HCT116 (cell line): ENCODE data around the gene FGF14. TPM values are rescaled to one million over a fixed set of nuclear protein-coding genes. Genes with fewer than 3 reads are reported as not detected.

Experiments used
- ATAC-seq: fragments of 200-7000 bp; cut with Tn5 transposase; 2 replicates; pipeline ENCODE4 v1.9.1; 2020; ENCODE audit warnings: mild to moderate bottlenecking, moderate library complexity
- BruUV-seq: library from RNA; stranded (reverse); fragments of 400-500 nt; replicated peaks from 2 replicates; lab custom pipeline; 2021; lab: Mats Ljungman, UMichigan
- CTCF ChIA-PET: fragments of 300-600 bp; sonication (Branson Sonifier 250); formaldehyde crosslinking; loops from one replicate; lab custom pipeline; 2021; ENCODE audit warnings: antibody characterized with exemption; lab: Charles Lee
- POLR2A ChIA-PET: fragments of 300-600, 350-600 bp; sonication (Branson Sonifier 250); formaldehyde crosslinking; loops from one replicate; lab custom pipeline; 2021; ENCODE audit warnings: antibody characterized with exemption; lab: Charles Lee
- RAD21 ChIA-PET, 2 experiments: fragments of 300-600 bp; sonication (Branson Sonifier 250); formaldehyde crosslinking; loops; one replicate each; lab custom pipeline; 2023; ENCODE audit warnings: low total read pairs in 2 of 2; ENCODE audit not compliant: uncharacterized antibody in 2 of 2, unreplicated experiment in 2 of 2, low non-redundant PET in 1 of 2; lab: Charles Lee
- DNase-seq: peaks from one replicate; pipeline ENCODE4 v3.0.0-alpha.2; 2010; ENCODE audit warnings: low read depth, low spot score
- H2AFZ ChIP-seq: fragments of 200-600 bp; shearing (Covaris generic), sonication (generic); 2 replicates; pipeline ENCODE4 v1.6.1; 2017; ENCODE audit warnings: low read depth, mixed run types, mixed read lengths, antibody characterized with exemption, low read length; ENCODE audit not compliant: poor library complexity, severe bottlenecking
- H3K27ac ChIP-seq: 2 replicates; pipeline ENCODE4 v1.5.1; 2012; ENCODE audit warnings: low read depth, low read length
- H3K27me3 ChIP-seq: fragments of 200-600 bp; sonication (generic); 2 replicates; pipeline ENCODE4 v1.6.1; 2016; ENCODE audit warnings: mixed run types, low read length, mixed read lengths; ENCODE audit not compliant: insufficient read depth
- H3K36me3 ChIP-seq, 2 experiments: fragments of 200-500 bp in 1 of 2; fragments of 200-600 bp in 1 of 2; sonication (Bioruptor generic) in 1 of 2; sonication (generic) in 1 of 2; 2 replicates each; pipeline versions ENCODE4 v1.5.1 to v1.6.1; 2014 to 2016; ENCODE audit warnings: low read length in 2 of 2, inconsistent platforms in 1 of 2, mixed read lengths in 1 of 2, mixed run types in 1 of 2; ENCODE audit not compliant: insufficient read depth in 2 of 2, control insufficient read depth in 1 of 2
- H3K4me1 ChIP-seq, 2 experiments: fragments of 200-600 bp in 1 of 2; sonication (generic) in 1 of 2; 2 replicates each; pipeline versions ENCODE4 v1.5.1 to v1.6.1; 2012 to 2017; ENCODE audit warnings: low read length in 2 of 2, inconsistent platforms in 1 of 2, mild to moderate bottlenecking in 1 of 2, mixed read lengths in 1 of 2, mixed run types in 1 of 2, moderate library complexity in 1 of 2; ENCODE audit not compliant: insufficient read depth in 2 of 2, control insufficient read depth in 1 of 2
- H3K4me2 ChIP-seq: fragments of 200-600 bp; sonication (generic); 2 replicates; pipeline ENCODE4 v1.6.1; 2017; ENCODE audit warnings: mixed run types, low read length, mixed read lengths
- H3K4me3 ChIP-seq, 2 experiments: fragments of 200-600 bp in 1 of 2; sonication (generic) in 1 of 2; replicated peaks in 1 of 2; 2 replicates each; pipeline ENCODE4 v1.5.1; 2011 to 2016; ENCODE audit warnings: low read length in 2 of 2, control low read depth in 1 of 2, low read depth in 1 of 2, mild to moderate bottlenecking in 1 of 2, mixed read lengths in 1 of 2, mixed run types in 1 of 2
- H3K79me2 ChIP-seq: fragments of 200-600 bp; sonication (generic); 2 replicates; pipeline ENCODE4 v1.6.1; 2017; ENCODE audit warnings: mild to moderate bottlenecking, mixed run types, low read length, moderate library complexity, mixed read lengths; ENCODE audit not compliant: insufficient read depth
- H3K9ac ChIP-seq: fragments of 200-600 bp; sonication (generic); 2 replicates; pipeline ENCODE4 v1.6.1; 2016; ENCODE audit warnings: low read length, mixed read lengths
- H3K9me2 ChIP-seq: fragments of 200-600 bp; sonication (generic), shearing (Covaris generic); 2 replicates; pipeline ENCODE4 v1.6.1; 2017; ENCODE audit warnings: mixed run types, mild to moderate bottlenecking, moderate library complexity; ENCODE audit not compliant: insufficient read depth
- H3K9me3 ChIP-seq, 2 experiments: fragments of 200-500 bp in 1 of 2; fragments of 200-600 bp in 1 of 2; sonication (Bioruptor generic) in 1 of 2; sonication (generic) in 1 of 2; 2 replicates each; pipeline ENCODE4 v1.6.1; 2014 to 2017; ENCODE audit warnings: low read length in 2 of 2, mixed read lengths in 2 of 2, inconsistent platforms in 1 of 2, low read depth in 1 of 2, mild to moderate bottlenecking in 1 of 2, mixed run types in 1 of 2, moderate library complexity in 1 of 2; ENCODE audit not compliant: control insufficient read depth in 1 of 2, insufficient read depth in 1 of 2
- H4K20me1 ChIP-seq: fragments of 200-600 bp; sonication (generic), shearing (Covaris generic); 2 replicates; pipeline ENCODE4 v1.6.1; 2017; ENCODE audit warnings: mixed run types, mild to moderate bottlenecking, moderate library complexity; ENCODE audit not compliant: insufficient read depth
- EGR1 ChIP-seq: IDR thresholded peaks from 2 replicates; pipeline ENCODE4 v1.6.1; 2012; ENCODE audit warnings: low read depth
- ELF1 ChIP-seq: IDR thresholded peaks from 2 replicates; pipeline ENCODE4 v1.6.1; 2012; ENCODE audit warnings: low read depth, borderline replicate concordance
- EZH2 ChIP-seq: fragments of 200-600 bp; sonication (generic); IDR thresholded peaks from 2 replicates; pipeline ENCODE4 v1.6.1; 2017; ENCODE audit warnings: antibody characterized with exemption, mixed run types
- EZH2phosphoT487 ChIP-seq: fragments of 200-600 bp; IDR thresholded peaks from 2 replicates; pipeline ENCODE4 v1.6.1; 2018; ENCODE audit warnings: antibody characterized with exemption, borderline replicate concordance
- JUND ChIP-seq: IDR thresholded peaks from 2 replicates; pipeline ENCODE4 v1.6.1; 2012
- SIN3A ChIP-seq: IDR thresholded peaks from 2 replicates; pipeline ENCODE4 v1.6.1; 2012; ENCODE audit warnings: low read depth
- TCF7L2 ChIP-seq: IDR thresholded peaks from 2 replicates; pipeline ENCODE4 v1.7.0; 2011; ENCODE audit warnings: borderline replicate concordance, inconsistent platforms; ENCODE audit not compliant: insufficient read depth, insufficient read length; ENCODE audit errors: extremely low read depth
- ZFX ChIP-seq: fragments of 450-650 bp; IDR thresholded peaks from 2 replicates; pipeline ENCODE4 v1.6.1; 2017
- ZNF274 ChIP-seq: fragments of 200-500 bp; sonication (Bioruptor generic); IDR thresholded peaks from 2 replicates; pipeline ENCODE4 v1.6.1; 2014; ENCODE audit warnings: mild to moderate bottlenecking, low read depth, low read length, inconsistent platforms
- intact Hi-C: fragments of 100-400 bp; cut with micrococcal nuclease; formaldehyde crosslinking; loops from 2 replicates; pipeline ENCODE4 v1.10.0; 2022
- total RNA-seq: library from RNA; stranded (reverse); gene quantifications from one replicate; pipeline ENCODE4 v1.2.1, GENCODE V29; 2021; ENCODE audit not compliant: unreplicated experiment
- TF ChIP-seq, protein P1 (sequence below): IDR thresholded peaks from 2 replicates; pipeline ENCODE4 v1.6.1; 2012
- TF ChIP-seq, protein P2 (sequence below): IDR thresholded peaks from 2 replicates; pipeline ENCODE4 v1.6.1; 2012
- TF ChIP-seq, protein P3 (sequence below), 3 experiments: fragments of 200-600 bp in 1 of 3; sonication (generic) in 1 of 3; IDR thresholded peaks in 2 of 3; conservative IDR thresholded peaks in 1 of 3; 2 replicates each; pipeline ENCODE4 v1.5.1; 2012 to 2017; ENCODE audit warnings: low read depth in 2 of 3, low read length in 2 of 3, antibody characterized with exemption in 1 of 3, borderline replicate concordance in 1 of 3, control low read depth in 1 of 3, mild to moderate bottlenecking in 1 of 3, mixed read lengths in 1 of 3, mixed run types in 1 of 3, moderate library complexity in 1 of 3; ENCODE audit not compliant: insufficient read depth in 1 of 3

The FGF14 gene
- total RNA-seq, 1 experiment from 2014 or later = not detected

DNA sequence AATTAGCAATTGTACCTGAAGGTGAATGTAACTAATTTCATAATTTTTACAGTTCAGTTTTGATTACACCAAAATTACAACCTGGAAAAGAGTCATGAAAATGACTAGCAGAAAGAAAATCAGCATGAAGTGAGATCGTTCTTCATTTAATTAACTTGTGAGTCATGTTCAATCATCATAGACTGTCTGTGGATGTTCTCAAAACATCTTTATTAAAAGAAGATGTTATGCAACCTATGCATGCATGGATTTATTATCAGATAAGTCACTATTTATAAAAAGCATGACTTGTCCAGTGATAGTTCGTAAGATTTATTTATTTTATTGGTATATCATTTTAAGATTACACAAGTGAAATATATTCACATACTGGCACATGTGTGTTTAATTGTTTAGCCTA is 703.4 kb downstream of the FGF14 start:
- Histone ChIP-seq H2AFZ (no peak overlapping the region), H3K79me2 (no peaks in the 10 kb centered on the region), H3K27me3 (no peaks in the 10 kb centered on the region), H3K9ac (no peak overlapping the region), H3K4me1 (no peaks in the 10 kb centered on the region), H3K27ac (no peak overlapping the region), H4K20me1 (no peaks in the 10 kb centered on the region), H3K4me3 (no peak overlapping the region), H3K9me3 (peaks cover 0 to 6% of the 10 kb centered on the region in 2 experiments; a peak in 2 of 4 replicates), H3K9me2 (no peaks in the 10 kb centered on the region), H3K36me3 (no peaks in the 10 kb centered on the region), H3K4me2 (no peak overlapping the region)
- DNase-seq (no peak), ATAC-seq (no peak)
- TF ChIP-seq SIN3A = no peak
- TF ChIP-seq ELF1 = no peak
- no peak for TF ChIP-seq JUND
- no peak for TF ChIP-seq EZH2
- no peak for TF ChIP-seq EGR1
- TF ChIP-seq ZNF274 = no peak
- TF ChIP-seq, protein P1, sequence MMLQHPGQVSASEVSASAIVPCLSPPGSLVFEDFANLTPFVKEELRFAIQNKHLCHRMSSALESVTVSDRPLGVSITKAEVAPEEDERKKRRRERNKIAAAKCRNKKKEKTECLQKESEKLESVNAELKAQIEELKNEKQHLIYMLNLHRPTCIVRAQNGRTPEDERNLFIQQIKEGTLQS = no peak
- no peak for TF ChIP-seq ZFX
- TF ChIP-seq, protein P2, sequence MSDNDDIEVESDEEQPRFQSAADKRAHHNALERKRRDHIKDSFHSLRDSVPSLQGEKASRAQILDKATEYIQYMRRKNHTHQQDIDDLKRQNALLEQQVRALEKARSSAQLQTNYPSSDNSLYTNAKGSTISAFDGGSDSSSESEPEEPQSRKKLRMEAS = no peak
- TF ChIP-seq TCF7L2 = no peak
- no peak for TF ChIP-seq EZH2phosphoT487
- TF ChIP-seq, protein P3, sequence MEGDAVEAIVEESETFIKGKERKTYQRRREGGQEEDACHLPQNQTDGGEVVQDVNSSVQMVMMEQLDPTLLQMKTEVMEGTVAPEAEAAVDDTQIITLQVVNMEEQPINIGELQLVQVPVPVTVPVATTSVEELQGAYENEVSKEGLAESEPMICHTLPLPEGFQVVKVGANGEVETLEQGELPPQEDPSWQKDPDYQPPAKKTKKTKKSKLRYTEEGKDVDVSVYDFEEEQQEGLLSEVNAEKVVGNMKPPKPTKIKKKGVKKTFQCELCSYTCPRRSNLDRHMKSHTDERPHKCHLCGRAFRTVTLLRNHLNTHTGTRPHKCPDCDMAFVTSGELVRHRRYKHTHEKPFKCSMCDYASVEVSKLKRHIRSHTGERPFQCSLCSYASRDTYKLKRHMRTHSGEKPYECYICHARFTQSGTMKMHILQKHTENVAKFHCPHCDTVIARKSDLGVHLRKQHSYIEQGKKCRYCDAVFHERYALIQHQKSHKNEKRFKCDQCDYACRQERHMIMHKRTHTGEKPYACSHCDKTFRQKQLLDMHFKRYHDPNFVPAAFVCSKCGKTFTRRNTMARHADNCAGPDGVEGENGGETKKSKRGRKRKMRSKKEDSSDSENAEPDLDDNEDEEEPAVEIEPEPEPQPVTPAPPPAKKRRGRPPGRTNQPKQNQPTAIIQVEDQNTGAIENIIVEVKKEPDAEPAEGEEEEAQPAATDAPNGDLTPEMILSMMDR (IDR thresholded peaks at IDR 0.05 in 2 of 3, conservative IDR thresholded peaks at IDR 0.05 in 1 of 3; ENCODE audit: borderline replicate concordance in 1 of 3, insufficient read depth in 1 of 3, low read depth in 2 of 3, low read length in 2 of 3) = no peak
- RAD21 ChIA-PET = no interaction called here
- POLR2A ChIA-PET = no interaction called here
- intact Hi-C loops = no loop called here
- CTCF ChIA-PET = no interaction called here
- BruUV-seq = no TSS peak
